Keratinocyte (primary cell): ENCODE measurements around the gene TMEM134.

Experiments
- EZH2 ChIP-seq: IDR thresholded peaks from one replicate; pipeline ENCODE4 v1.6.1; 2012; ENCODE audit warnings: inconsistent platforms, mild to moderate bottlenecking, low read length, moderate library complexity
- TF ChIP-seq, protein P1 (sequence below), 3 experiments: IDR thresholded peaks in 1 of 3; conservative IDR thresholded peaks in 1 of 3; optimal IDR thresholded peaks in 1 of 3; 2 replicates in 2 of 3; 3 replicates in 1 of 3; pipeline versions ENCODE3 to v1.5.1; 2011; ENCODE audit warnings: low read length in 3 of 3, mild to moderate bottlenecking in 3 of 3, moderate library complexity in 2 of 3, control low read depth in 1 of 3, inconsistent platforms in 1 of 3; ENCODE audit not compliant: insufficient read depth in 2 of 3; ENCODE audit errors: extremely low read depth in 1 of 3

DNA sequence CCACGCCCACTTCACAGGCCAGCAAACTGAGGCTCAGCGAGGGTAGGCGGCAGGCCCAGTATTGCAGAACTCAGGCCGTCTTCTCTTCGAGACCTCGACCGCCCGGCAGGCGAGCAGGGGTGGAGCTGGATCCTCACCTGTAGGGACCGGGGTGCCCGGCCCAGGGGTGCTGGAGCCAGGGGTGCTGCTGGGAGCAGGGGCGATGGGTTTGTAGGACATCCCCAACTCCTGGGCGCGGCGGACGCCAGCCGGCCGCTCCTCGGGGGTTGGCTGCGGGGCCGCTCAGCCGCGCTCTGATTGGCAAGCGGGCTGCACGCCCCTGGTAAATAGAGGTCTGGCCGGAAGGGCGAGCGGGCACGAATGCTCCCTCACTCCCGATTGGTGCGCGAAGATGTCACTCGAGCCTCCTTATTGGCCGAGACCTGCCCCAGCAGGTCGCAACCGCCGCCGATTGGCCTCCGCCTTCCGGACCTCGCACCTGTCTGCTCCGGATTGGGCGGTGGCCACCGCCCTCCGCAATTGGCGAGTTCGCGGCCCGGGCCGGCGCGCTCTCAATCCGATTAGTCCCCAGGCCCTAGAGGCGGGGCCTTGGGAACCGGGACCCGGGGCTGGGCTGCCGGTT, 38.9 kb upstream of the TMEM134 start, which contains the start of gene CDK2AP2:
- TF ChIP-seq, protein P1, sequence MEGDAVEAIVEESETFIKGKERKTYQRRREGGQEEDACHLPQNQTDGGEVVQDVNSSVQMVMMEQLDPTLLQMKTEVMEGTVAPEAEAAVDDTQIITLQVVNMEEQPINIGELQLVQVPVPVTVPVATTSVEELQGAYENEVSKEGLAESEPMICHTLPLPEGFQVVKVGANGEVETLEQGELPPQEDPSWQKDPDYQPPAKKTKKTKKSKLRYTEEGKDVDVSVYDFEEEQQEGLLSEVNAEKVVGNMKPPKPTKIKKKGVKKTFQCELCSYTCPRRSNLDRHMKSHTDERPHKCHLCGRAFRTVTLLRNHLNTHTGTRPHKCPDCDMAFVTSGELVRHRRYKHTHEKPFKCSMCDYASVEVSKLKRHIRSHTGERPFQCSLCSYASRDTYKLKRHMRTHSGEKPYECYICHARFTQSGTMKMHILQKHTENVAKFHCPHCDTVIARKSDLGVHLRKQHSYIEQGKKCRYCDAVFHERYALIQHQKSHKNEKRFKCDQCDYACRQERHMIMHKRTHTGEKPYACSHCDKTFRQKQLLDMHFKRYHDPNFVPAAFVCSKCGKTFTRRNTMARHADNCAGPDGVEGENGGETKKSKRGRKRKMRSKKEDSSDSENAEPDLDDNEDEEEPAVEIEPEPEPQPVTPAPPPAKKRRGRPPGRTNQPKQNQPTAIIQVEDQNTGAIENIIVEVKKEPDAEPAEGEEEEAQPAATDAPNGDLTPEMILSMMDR (optimal IDR thresholded peaks at IDR 0.05 in 1 of 3, IDR thresholded peaks at IDR 0.05 in 1 of 3, conservative IDR thresholded peaks at IDR 0.05 in 1 of 3; ENCODE audit: extremely low read depth in 1 of 3, insufficient read depth in 2 of 3, low read length in 3 of 3): no peak
- TF ChIP-seq EZH2: no peak
